22Rv1 (cell line): ENCODE data around the gene PHLPP2.

Experiments
- CTCF ChIP-seq: fragments of 450-650 bp; IDR thresholded peaks from 2 replicates; pipeline ENCODE4 v1.5.1; 2017; ENCODE audit warnings: mild to moderate bottlenecking
- ZFX ChIP-seq: fragments of 450-650 bp; IDR thresholded peaks from 2 replicates; pipeline ENCODE4 v1.6.1; 2017; ENCODE audit warnings: antibody characterized with exemption, borderline replicate concordance

- TF ChIP-seq CTCF: 0 out of 2 replicates have a peak, but pooled peaks have one; percentile 2
- no peak for TF ChIP-seq ZFX
These were observed at the start of gene PHLPP2 for GRCh38 chr16:71724320-71724751.
